Liver (tissue), 9 donors: ENCODE results near the gene CCDC15. TPM values are rescaled to one million over a fixed set of nuclear protein-coding genes. Genes with fewer than 3 reads are reported as not detected.

Experiments used
- DNase-seq: peaks from one replicate; pipeline ENCODE4 v3.0.0-alpha.2; 2017; ENCODE audit warnings: low spot score
- H3K27ac ChIP-seq, 2 donors: one replicate each; pipeline ENCODE4 v1.7.0; 2013; ENCODE audit warnings: inconsistent platforms in 2 of 2, low read length in 2 of 2, control low read depth in 1 of 2, low read depth in 1 of 2, mild to moderate bottlenecking in 1 of 2
- H3K27me3 ChIP-seq, 4 donors: one replicate each; pipeline versions ENCODE4 v1.6.1 to v1.7.0; 2013; ENCODE audit warnings: low read length in 3 of 4, inconsistent platforms in 1 of 4, mild to moderate bottlenecking in 1 of 4, moderate library complexity in 1 of 4; ENCODE audit not compliant: control insufficient read depth in 4 of 4, insufficient read depth in 4 of 4
- H3K36me3 ChIP-seq, 4 donors: one replicate each; pipeline versions ENCODE4 v1.6.1 to v1.7.0; 2013; ENCODE audit warnings: low read length in 3 of 4, mild to moderate bottlenecking in 3 of 4, low read depth in 1 of 4, moderate library complexity in 1 of 4; ENCODE audit not compliant: control insufficient read depth in 4 of 4, insufficient read depth in 3 of 4
- H3K4me1 ChIP-seq, 4 donors: one replicate each; pipeline versions ENCODE4 v1.6.1 to v1.7.0; 2013; ENCODE audit warnings: low read length in 3 of 4, mild to moderate bottlenecking in 3 of 4, moderate library complexity in 1 of 4; ENCODE audit not compliant: control insufficient read depth in 4 of 4, insufficient read depth in 4 of 4
- H3K4me3 ChIP-seq, 3 donors: one replicate each; pipeline versions ENCODE4 v1.6.1 to v1.7.0; 2013; ENCODE audit warnings: low read length in 3 of 3, control low read depth in 1 of 3, low read depth in 1 of 3, mild to moderate bottlenecking in 1 of 3
- H3K9ac ChIP-seq, 2 donors: one replicate each; pipeline ENCODE4 v1.7.0; 2013; ENCODE audit warnings: low read length in 2 of 2, mild to moderate bottlenecking in 2 of 2, moderate library complexity in 2 of 2, control low read depth in 1 of 2, low read depth in 1 of 2
- H3K9me3 ChIP-seq, 4 donors: one replicate each; pipeline versions ENCODE4 v1.6.1 to v1.7.0; 2013; ENCODE audit warnings: low read length in 3 of 4; ENCODE audit not compliant: control insufficient read depth in 4 of 4
- ATF3 ChIP-seq: IDR thresholded peaks from 2 replicates; pipeline ENCODE4 v1.6.1; 2016; ENCODE audit warnings: antibody characterized with exemption
- CTCF ChIP-seq: fragments of 150-350 bp; IDR thresholded peaks from 2 replicates; pipeline ENCODE4 v1.5.1; 2017; ENCODE audit warnings: improper control_type of control experiment, low read depth, low read length; ENCODE audit not compliant: missing input control
- EGR1 ChIP-seq, 2 donors: IDR thresholded peaks; 2 replicates each; pipeline ENCODE4 v1.6.1; 2016 to 2018; ENCODE audit warnings: antibody characterized with exemption in 2 of 2, low read depth in 2 of 2
- FOXA1 ChIP-seq: IDR thresholded peaks from 2 replicates; pipeline ENCODE4 v1.6.1; 2016; ENCODE audit warnings: antibody characterized with exemption
- HNF4A ChIP-seq, 2 donors: conservative IDR thresholded peaks; 2 replicates each; pipeline ENCODE4 v1.6.1; 2016; ENCODE audit warnings: antibody characterized with exemption in 2 of 2, mild to moderate bottlenecking in 2 of 2
- HNF4G ChIP-seq: IDR thresholded peaks from 2 replicates; pipeline ENCODE4 v1.6.1; 2016; ENCODE audit warnings: antibody characterized with exemption
- JUND ChIP-seq, 2 donors: IDR thresholded peaks; 2 replicates each; pipeline ENCODE4 v1.6.1; 2016; ENCODE audit warnings: antibody characterized with exemption in 2 of 2
- MAX ChIP-seq: IDR thresholded peaks from 2 replicates; pipeline ENCODE4 v1.6.1; 2016; ENCODE audit warnings: antibody characterized with exemption
- NR2F2 ChIP-seq: IDR thresholded peaks from 2 replicates; pipeline ENCODE4 v1.6.1; 2016; ENCODE audit warnings: antibody characterized with exemption
- RAD21 ChIP-seq, 2 donors: IDR thresholded peaks; 2 replicates each; pipeline ENCODE4 v1.6.1; 2016; ENCODE audit warnings: antibody characterized with exemption in 2 of 2, mild to moderate bottlenecking in 2 of 2
- REST ChIP-seq: IDR thresholded peaks from 2 replicates; pipeline ENCODE4 v1.6.1; 2016; ENCODE audit warnings: antibody characterized with exemption, mild to moderate bottlenecking
- RXRA ChIP-seq, 2 donors: IDR thresholded peaks; 2 replicates each; pipeline ENCODE4 v1.6.1; 2017 to 2018; ENCODE audit warnings: antibody characterized with exemption in 2 of 2, mild to moderate bottlenecking in 1 of 2
- SP1 ChIP-seq: IDR thresholded peaks from 2 replicates; pipeline ENCODE4 v1.6.1; 2018; ENCODE audit warnings: antibody characterized with exemption, mild to moderate bottlenecking
- TAF1 ChIP-seq: conservative IDR thresholded peaks from 2 replicates; pipeline ENCODE4 v1.6.1; 2016; ENCODE audit warnings: antibody characterized with exemption, mild to moderate bottlenecking
- YY1 ChIP-seq: IDR thresholded peaks from 2 replicates; pipeline ENCODE4 v1.6.1; 2016; ENCODE audit warnings: antibody characterized with exemption, mild to moderate bottlenecking
- ZBTB33 ChIP-seq: IDR thresholded peaks from 2 replicates; pipeline ENCODE4 v1.6.1; 2016; ENCODE audit warnings: antibody characterized with exemption
- WGBS: extraction: QIAGEN DNeasy Blood & Tissue Kit; methylation state at CpG from one replicate; pipeline ENCODE4 v1.1.7; 2013; 5-methylcytosine and 5-hydroxymethylcytosine counted together
- polyA plus RNA-seq, 2 donors: library from polyadenylated mRNA; stranded (reverse) in 1 of 2; unstranded in 1 of 2; fragments of 200-250 nt in 1 of 2; fragments of >200 nt in 1 of 2; fragmentation: Nextera tagmentation in 1 of 2; extraction: Ambion mirVana in 1 of 2; gene quantifications; one replicate each; pipeline versions ENCODE4 v1.2.1 to v1.2.3, GENCODE V29; 2013 to 2015
- total RNA-seq, 2 donors: library from RNA; depleted of rRNA; stranded (reverse); fragments of >200 nt; gene quantifications; one replicate each; pipeline ENCODE4 v1.2.3, GENCODE V29; 2014
- donor health status: healthy.
- donor health status: healthy.
- donor health status: healthy.
- donor health status: healthy.
- donor health status: healthy.

Gene CCDC15
- total and polyA plus RNA-seq, 4 donors = 0.35 to 3.5 (median 0.88) TPM

- no peak for TF ChIP-seq FOXA1
Measured at GRCh38 chr11:125063429-125064043, 109.5 kb downstream of the CCDC15 start (continued).

GRCh38 chr11:125064070-125064469, 110.1 kb downstream of the CCDC15 start:
- H3K4me1 ChIP-seq = peaks cover 7 to 8% (median 8%) of the 10 kb centered on the region in 4 donors
- no peak for TF ChIP-seq REST
- no peak for TF ChIP-seq FOXA1
- no peak for TF ChIP-seq HNF4A (conservative IDR thresholded peaks at IDR 0.05)
- TF ChIP-seq JUND (IDR thresholded peaks at IDR 0.05) = no peak
- no peak for TF ChIP-seq RAD21 (IDR thresholded peaks at IDR 0.05)
- TF ChIP-seq CTCF = no peak
- no peak for TF ChIP-seq RXRA (IDR thresholded peaks at IDR 0.05)
- no peak for TF ChIP-seq ZBTB33
- no peak for TF ChIP-seq MAX
- TF ChIP-seq SP1 = no peak
- TF ChIP-seq NR2F2 = no peak
- TF ChIP-seq TAF1 = no peak
- TF ChIP-seq ATF3 = no peak
- TF ChIP-seq YY1 = no peak
- no peak for TF ChIP-seq HNF4G
- TF ChIP-seq EGR1 (IDR thresholded peaks at IDR 0.05; ENCODE audit: low read depth in 2 of 2) = no peak
- no peaks in the 10 kb centered on the region for H3K27me3 ChIP-seq
- H3K36me3 ChIP-seq = no peaks in the 10 kb centered on the region
- H3K4me3 ChIP-seq = peak overlapping the region in 1 of 3 donors; percentile 43
- no peak for DNase-seq
- WGBS = 76% methylated on average over 7 of the region's 7 CpGs
- H3K9me3 ChIP-seq = no peaks in the 10 kb centered on the region
- H3K27ac ChIP-seq = no peak overlapping the region
- H3K9ac ChIP-seq = no peak overlapping the region
